Neural progenitor cell (in vitro differentiated cells): ENCODE results near the gene CCT4. TPM values are rescaled to one million over a fixed set of nuclear protein-coding genes. Genes with fewer than 3 reads are reported as not detected.

ENCODE experiments used
- DNase-seq: peaks from one replicate; pipeline ENCODE4 v3.0.0-alpha.2; 2016; ENCODE audit warnings: low spot score
- H2AFZ ChIP-seq: fragments of 200-600 bp; sonication (generic); replicated peaks from 2 replicates; pipeline ENCODE4 v1.6.1; 2016; ENCODE audit warnings: antibody characterized with exemption
- H3F3A ChIP-seq: fragments of 200-600 bp; sonication (generic); 2 replicates; pipeline ENCODE4 v1.6.1; 2016; ENCODE audit warnings: antibody characterized with exemption, low read depth
- H3K27ac ChIP-seq: fragments of 200-600 bp; sonication (generic); 2 replicates; pipeline ENCODE4 v1.5.1; 2016; ENCODE audit warnings: mild to moderate bottlenecking
- H3K27me3 ChIP-seq: fragments of 200-600 bp; sonication (generic); 2 replicates; pipeline ENCODE4 v1.6.1; 2016; ENCODE audit warnings: mild to moderate bottlenecking, moderate library complexity
- H3K36me3 ChIP-seq: fragments of 200-600 bp; sonication (generic); 2 replicates; pipeline ENCODE4 v1.5.1; 2016
- H3K4me1 ChIP-seq: fragments of 200-600 bp; sonication (generic); 2 replicates; pipeline ENCODE4 v1.6.1; 2016; ENCODE audit warnings: mixed run types
- H3K4me2 ChIP-seq: fragments of 200-600 bp; sonication (generic); 2 replicates; pipeline ENCODE4 v1.6.1; 2016
- H3K4me3 ChIP-seq: fragments of 200-600 bp; sonication (generic); 2 replicates; pipeline ENCODE4 v1.5.1; 2016
- H3K79me2 ChIP-seq: fragments of 200-600 bp; sonication (generic); 2 replicates; pipeline ENCODE4 v1.6.1; 2016; ENCODE audit warnings: low read depth
- H3K9ac ChIP-seq: fragments of 200-600 bp; sonication (generic); 2 replicates; pipeline ENCODE4 v1.6.1; 2016
- H3K9me3 ChIP-seq: fragments of 200-600 bp; sonication (generic); 2 replicates; pipeline ENCODE4 v1.5.1; 2016; ENCODE audit warnings: low read depth
- H4K20me1 ChIP-seq: fragments of 200-600 bp; sonication (generic); 2 replicates; pipeline ENCODE4 v1.6.1; 2016; ENCODE audit warnings: low read depth
- H3K27ac Mint-ChIP-seq: 3 replicates; pipeline ENCODE4 v1.8.0; 2021; ENCODE audit warnings: mixed read lengths
- H3K27me3 Mint-ChIP-seq: 2 replicates; pipeline ENCODE4 v1.8.0; 2022; ENCODE audit warnings: low read depth, mild to moderate bottlenecking, inconsistent platforms, moderate library complexity, mixed read lengths; ENCODE audit not compliant: insufficient read depth
- H3K36me3 Mint-ChIP-seq: 3 replicates; pipeline ENCODE4 v1.8.0; 2021; ENCODE audit warnings: mixed read lengths
- H3K4me1 Mint-ChIP-seq: 3 replicates; pipeline ENCODE4 v1.8.0; 2021; ENCODE audit warnings: mixed read lengths
- H3K4me3 Mint-ChIP-seq: 3 replicates; pipeline ENCODE4 v1.8.0; 2021; ENCODE audit warnings: mild to moderate bottlenecking, moderate library complexity, mixed read lengths
- H3K9me3 Mint-ChIP-seq: 3 replicates; pipeline ENCODE4 v1.8.0; 2020; ENCODE audit warnings: mixed read lengths
- EZH2 ChIP-seq: fragments of 200-600 bp; sonication (generic); IDR thresholded peaks from 2 replicates; pipeline ENCODE4 v1.6.1; 2017; ENCODE audit warnings: antibody characterized with exemption, mild to moderate bottlenecking, moderate library complexity
- EZH2phosphoT487 ChIP-seq: fragments of 200-600 bp; sonication (generic); IDR thresholded peaks from 2 replicates; pipeline ENCODE4 v1.6.1; 2017; ENCODE audit warnings: antibody characterized with exemption
- total RNA-seq: library from RNA; depleted of rRNA; stranded (reverse); fragments of >200 nt; gene quantifications from 2 replicates; pipeline ENCODE4 v1.2.3, GENCODE V29; 2015; ENCODE audit warnings: low replicate concordance
- TF ChIP-seq, protein P1 (sequence below): fragments of 200-600 bp; sonication (generic); IDR thresholded peaks from 2 replicates; pipeline ENCODE4 v1.5.1; 2017; ENCODE audit warnings: antibody characterized with exemption, mild to moderate bottlenecking

CCT4 gene
- total RNA-seq, 1 donor from 2014 or later: 381 TPM

DNA sequence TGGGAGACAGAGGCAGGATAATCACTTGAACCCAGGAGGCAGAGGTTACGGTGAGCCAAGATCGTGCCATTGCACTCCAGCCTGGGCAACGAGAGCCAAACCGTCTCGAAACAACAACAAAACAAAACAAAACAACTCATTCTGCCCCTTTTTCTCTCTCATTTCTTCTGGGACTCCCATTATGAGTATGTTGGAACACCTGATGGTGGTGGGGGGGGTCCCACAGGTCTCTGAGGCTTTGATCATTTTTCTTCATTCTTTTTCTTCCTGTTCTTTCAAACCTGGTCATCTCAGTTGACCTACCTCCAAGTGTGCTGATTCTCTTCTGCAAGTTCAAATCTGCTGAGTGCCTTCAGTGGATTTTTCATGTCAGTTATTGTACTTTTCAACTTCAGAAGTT lies 26.4 kb downstream of the CCT4 start:
- Mint-ChIP-seq H3K4me1 (no peaks in the 10 kb centered on the region), H3K27me3 (no peaks in the 10 kb centered on the region), H3K36me3 (peaks cover 41% of the 10 kb centered on the region), H3K27ac (no peak overlapping the region), H3K4me3 (no peak overlapping the region), H3K9me3 (peaks cover 12% of the 10 kb centered on the region)
- Histone ChIP-seq H2AFZ (no peak overlapping the region), H3K4me2 (no peak overlapping the region), H4K20me1 (no peaks in the 10 kb centered on the region), H3F3A (peaks cover 8% of the 10 kb centered on the region), H3K4me3 (no peak overlapping the region), H3K27me3 (no peaks in the 10 kb centered on the region), H3K36me3 (peaks cover 7% of the 10 kb centered on the region), H3K79me2 (no peaks in the 10 kb centered on the region), H3K9ac (no peak overlapping the region), H3K4me1 (no peaks in the 10 kb centered on the region), H3K27ac (no peak overlapping the region), H3K9me3 (no peaks in the 10 kb centered on the region)
- DNase-seq: no peak
- TF ChIP-seq EZH2phosphoT487 (no peak), EZH2 (no peak)
- TF ChIP-seq, protein P1, sequence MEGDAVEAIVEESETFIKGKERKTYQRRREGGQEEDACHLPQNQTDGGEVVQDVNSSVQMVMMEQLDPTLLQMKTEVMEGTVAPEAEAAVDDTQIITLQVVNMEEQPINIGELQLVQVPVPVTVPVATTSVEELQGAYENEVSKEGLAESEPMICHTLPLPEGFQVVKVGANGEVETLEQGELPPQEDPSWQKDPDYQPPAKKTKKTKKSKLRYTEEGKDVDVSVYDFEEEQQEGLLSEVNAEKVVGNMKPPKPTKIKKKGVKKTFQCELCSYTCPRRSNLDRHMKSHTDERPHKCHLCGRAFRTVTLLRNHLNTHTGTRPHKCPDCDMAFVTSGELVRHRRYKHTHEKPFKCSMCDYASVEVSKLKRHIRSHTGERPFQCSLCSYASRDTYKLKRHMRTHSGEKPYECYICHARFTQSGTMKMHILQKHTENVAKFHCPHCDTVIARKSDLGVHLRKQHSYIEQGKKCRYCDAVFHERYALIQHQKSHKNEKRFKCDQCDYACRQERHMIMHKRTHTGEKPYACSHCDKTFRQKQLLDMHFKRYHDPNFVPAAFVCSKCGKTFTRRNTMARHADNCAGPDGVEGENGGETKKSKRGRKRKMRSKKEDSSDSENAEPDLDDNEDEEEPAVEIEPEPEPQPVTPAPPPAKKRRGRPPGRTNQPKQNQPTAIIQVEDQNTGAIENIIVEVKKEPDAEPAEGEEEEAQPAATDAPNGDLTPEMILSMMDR: no peak

DNA sequence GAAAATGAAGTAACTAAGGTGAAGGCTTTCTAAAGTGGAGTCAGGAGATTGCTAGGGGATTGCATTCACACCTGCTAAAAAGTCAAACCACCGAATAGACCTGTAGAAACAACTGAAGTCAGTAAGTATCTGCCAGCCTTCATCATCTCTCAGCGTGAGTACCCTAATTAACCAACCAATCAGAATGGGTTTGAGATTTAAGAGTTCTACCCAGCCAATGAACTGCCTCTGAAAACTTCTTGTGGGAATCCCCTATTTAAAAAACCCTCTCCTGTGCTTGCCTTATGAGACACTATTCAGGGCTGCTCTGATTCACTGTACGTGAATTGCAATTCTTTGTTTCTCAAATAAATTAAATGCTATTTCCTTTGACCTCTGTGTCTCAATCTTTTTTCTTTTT lies 31.2 kb downstream of the CCT4 start:
- H3K9me3 Mint-ChIP-seq: peaks cover 5% of the 10 kb centered on the region
- DNase-seq: no peak
- Histone ChIP-seq H3K4me2 (no peak overlapping the region), H3K9ac (no peak overlapping the region), H3K9me3 (no peaks in the 10 kb centered on the region), H2AFZ (no peak overlapping the region), H3K4me1 (no peaks in the 10 kb centered on the region), H3K4me3 (no peak overlapping the region), H3K27ac (no peak overlapping the region), H3K36me3 (no peaks in the 10 kb centered on the region), H3K79me2 (peaks cover 12% of the 10 kb centered on the region), H3F3A (peaks cover 28% of the 10 kb centered on the region), H3K27me3 (no peaks in the 10 kb centered on the region), H4K20me1 (no peaks in the 10 kb centered on the region)
- TF ChIP-seq, protein P1: no peak
- TF ChIP-seq EZH2phosphoT487: no peak
- TF ChIP-seq EZH2: no peak
- peaks cover 10% of the 10 kb centered on the region for H3K4me1 Mint-ChIP-seq
- no peak overlapping the region for H3K4me3 Mint-ChIP-seq
- H3K27me3 Mint-ChIP-seq: no peaks in the 10 kb centered on the region
- no peak overlapping the region for H3K27ac Mint-ChIP-seq
- peaks cover 10% of the 10 kb centered on the region for H3K36me3 Mint-ChIP-seq

DNA sequence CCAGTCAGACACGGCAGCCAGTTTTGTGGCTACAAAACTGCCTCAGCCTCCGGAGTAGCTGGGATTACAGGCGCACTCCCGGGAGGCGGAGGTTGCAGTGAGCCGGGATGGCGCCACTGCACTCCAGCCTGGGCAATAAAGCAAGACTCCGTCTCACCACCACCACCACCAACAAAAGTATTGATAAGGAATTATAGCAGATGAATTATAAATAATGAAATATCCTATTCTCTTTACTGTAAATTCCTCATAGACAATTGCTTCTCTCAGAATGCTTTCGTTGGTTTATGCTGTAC lies 33.2 kb downstream of the CCT4 start:
- Histone ChIP-seq H3K79me2 (peaks cover 12% of the 10 kb centered on the region), H2AFZ (peak overlapping the region; percentile 87), H3K27me3 (no peaks in the 10 kb centered on the region), H3F3A (peaks cover 31% of the 10 kb centered on the region), H3K9me3 (no peaks in the 10 kb centered on the region), H3K9ac (no peak overlapping the region), H3K4me1 (no peaks in the 10 kb centered on the region), H3K36me3 (no peaks in the 10 kb centered on the region), H3K4me3 (peak overlapping the region; percentile 87), H4K20me1 (no peaks in the 10 kb centered on the region), H3K4me2 (peak overlapping the region; percentile 94), H3K27ac (peak overlapping the region; percentile 15)
- H3K9me3 Mint-ChIP-seq: no peaks in the 10 kb centered on the region
- H3K27ac Mint-ChIP-seq: peak overlapping the region; percentile 94
- H3K36me3 Mint-ChIP-seq: peaks cover 2% of the 10 kb centered on the region
- H3K4me1 Mint-ChIP-seq: peaks cover 10% of the 10 kb centered on the region
- H3K4me3 Mint-ChIP-seq: peak overlapping the region; percentile 92
- no peak for TF ChIP-seq EZH2
- TF ChIP-seq, protein P1: peak; percentile 2
- no peak for TF ChIP-seq EZH2phosphoT487
- DNase-seq: peak; percentile 51
- H3K27me3 Mint-ChIP-seq: peaks cover 4% of the 10 kb centered on the region
